GM18499 (cell line): ENCODE data around the gene BEAN1.

ENCODE experiments used
- ATAC-seq: cut with Tn5 transposase; IDR thresholded peaks from one replicate; pipeline ENCODE4 v1.9.1; 2021; ENCODE audit warnings: moderate number of reproducible peaks; ENCODE audit not compliant: insufficient read depth, unreplicated experiment

BEAN1 gene

DNA sequence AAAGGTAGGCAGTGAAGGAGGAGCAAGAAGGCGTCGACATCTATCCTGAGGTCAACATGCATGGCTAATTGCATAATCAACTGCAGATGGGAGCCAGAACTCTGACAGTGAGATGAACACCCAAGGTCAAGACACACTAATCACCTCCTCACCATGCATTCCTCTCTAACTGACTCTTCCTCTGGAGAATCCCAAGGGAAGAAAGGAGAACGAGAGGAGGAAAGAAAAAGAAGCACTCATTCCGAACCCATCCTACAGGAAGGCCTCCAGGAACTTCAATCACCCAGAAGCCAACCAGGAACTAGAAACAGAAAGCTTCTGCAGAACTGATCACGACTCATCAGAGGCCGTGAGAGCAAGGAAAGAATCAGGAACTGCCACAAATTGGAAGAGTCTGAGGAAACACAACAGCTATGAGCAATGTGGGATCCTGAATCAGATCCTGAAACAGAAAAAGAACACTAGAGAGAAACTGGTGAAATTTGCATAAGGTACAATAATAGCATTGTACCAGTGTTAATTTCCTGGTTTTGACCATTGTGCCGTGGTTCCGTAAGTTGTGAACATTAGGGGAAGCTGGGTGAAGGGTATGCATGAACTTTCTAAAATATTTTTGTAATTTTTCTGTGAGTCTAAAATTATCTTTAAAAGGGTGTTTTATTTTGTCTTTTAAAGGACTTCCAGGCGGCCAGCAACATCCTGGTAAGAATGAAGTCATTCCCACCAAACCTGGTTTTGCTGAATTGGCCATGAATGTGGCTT lies 10.0 kb upstream of the BEAN1 start:
- no peak for ATAC-seq

DNA sequence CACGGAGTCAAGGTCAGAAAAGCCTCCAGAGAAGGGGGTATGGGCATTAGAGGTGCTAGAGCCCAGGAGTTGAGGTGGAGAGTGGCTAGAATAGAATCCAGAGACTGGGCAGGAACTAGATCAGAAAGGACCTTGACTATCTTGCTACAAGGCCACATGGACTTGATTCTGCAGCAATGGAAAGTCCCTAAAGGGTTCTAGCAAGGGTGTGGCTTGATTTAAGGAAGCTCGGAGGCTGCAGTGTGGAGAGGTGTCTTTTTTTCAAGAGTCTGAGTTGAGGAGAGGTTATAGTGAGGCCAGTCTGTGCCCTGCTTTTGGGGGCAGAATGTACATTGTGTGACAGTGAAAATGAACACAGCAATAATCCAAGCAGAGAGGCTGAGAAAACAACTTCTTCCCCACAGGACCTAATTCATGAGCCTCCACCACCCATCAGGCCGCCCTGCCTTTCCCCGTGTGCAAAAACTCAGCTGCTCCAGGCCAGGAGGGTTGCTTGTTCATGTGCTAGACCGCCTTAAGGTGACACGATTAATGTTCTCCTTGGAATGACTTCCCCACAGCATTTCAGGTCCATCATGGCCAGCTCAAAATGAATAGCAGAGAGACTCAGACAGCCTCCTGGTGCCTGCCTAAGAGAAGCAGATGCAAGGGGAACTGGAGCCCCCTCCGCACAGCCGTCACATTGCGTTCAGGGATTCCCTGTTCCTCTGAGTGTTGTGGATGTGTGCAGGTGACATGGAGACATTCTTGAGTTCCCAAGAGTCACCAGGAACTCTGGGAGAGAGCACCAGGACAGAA lies 8.7 kb upstream of the BEAN1 start:
- ATAC-seq, result no peak

DNA sequence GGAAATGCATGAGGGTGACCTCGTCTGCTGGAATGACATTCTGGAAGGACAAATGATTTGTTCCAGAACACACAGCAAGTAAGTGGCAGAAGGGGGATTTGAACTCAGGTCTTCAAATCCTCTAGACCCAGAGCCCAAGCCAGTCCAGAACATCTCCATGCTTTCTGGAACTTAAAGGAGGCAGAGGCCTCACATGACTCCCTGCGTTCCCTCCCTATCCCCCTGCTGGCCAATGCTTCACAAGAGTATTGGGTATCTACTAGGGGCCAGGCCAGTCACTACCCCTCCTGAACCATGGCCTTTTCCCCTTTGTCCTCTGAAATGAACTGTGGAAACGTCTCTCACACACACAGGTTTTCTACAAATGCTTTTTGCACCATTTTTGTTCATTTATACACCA lies 7.6 kb upstream of the BEAN1 start:
- no peak for ATAC-seq

DNA sequence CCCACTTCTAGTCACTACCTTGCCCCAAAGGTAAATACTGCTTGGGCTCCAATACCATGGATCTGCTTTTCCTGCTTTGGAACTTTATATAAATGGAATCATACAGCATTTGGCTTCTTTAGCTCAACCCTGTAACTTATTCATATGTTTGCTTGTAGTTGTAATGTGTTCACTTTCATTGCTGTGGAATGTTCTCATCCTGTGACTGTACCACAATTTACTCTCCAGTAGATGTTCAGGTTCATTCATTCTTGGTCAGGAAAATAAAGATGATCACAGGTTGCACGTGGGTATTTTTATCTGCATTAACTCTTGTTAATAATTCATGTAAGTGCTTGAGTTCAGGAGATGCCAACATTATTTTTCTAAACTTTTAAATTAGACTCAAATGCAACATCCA lies 6.7 kb upstream of the BEAN1 start:
- no peak for ATAC-seq

DNA sequence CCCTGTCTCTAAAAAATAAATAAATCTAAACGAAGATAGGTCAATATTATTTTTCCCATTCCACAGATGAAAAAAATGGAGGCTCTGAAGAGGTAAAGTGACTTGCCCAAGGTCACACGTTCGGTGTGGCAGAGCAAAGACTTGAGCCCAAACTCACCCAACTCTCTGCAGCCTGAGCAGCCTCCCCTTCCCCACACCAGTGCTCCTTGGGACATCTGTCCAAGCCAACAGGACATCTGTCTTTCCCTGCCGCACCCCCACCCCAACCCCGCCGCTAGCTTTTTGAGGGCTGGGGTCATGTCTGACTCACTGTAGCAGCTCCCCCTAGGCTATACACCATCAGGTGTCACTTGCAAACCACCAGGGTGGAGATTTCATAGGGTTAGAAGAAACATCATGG lies 5.2 kb upstream of the BEAN1 start:
- ATAC-seq, result no peak

- ATAC-seq, result no peak
Observed at GRCh38 chr16:66422366-66422765, 4.7 kb upstream of the BEAN1 start.

DNA sequence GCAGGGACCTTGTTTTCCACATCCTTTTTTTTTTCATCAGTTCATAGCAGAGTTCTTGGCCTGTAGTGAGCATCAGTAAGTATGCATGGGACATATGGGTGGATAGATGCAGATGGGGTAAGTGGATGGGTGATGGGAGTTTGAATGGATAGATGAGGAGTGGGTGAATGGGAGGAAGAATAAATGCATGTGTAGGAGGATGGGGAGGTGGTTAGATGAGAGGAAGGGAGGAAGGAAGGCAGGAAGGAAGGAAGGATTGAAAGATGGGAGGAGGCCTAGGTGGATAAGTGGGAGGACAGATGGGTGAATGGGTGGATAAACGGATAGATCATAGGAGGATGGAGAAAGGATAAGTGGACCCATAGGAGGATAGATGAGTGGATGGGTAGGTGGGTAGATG lies 3.9 kb upstream of the BEAN1 start:
- no peak for ATAC-seq

DNA sequence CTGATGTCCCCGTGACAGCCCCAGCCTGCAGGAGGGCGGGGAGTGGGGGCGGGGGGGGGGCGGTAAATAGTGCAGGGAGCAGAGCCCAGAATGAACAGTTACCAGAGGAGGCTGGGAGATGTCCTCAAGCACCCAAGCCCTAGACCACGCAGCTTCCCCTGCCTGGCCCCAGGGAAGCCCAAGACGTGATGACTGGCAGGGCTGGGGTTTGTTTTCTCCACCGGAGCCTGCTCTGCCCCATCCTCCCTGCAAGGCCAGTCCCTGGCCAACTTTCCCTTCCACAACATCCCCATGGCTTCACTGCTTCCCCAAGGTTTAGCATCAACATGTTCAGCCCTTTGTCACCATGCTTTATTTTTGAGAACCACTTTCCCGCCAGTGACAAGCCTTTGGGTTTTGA lies 1.4 kb upstream of the BEAN1 start:
- ATAC-seq, result no peak

DNA sequence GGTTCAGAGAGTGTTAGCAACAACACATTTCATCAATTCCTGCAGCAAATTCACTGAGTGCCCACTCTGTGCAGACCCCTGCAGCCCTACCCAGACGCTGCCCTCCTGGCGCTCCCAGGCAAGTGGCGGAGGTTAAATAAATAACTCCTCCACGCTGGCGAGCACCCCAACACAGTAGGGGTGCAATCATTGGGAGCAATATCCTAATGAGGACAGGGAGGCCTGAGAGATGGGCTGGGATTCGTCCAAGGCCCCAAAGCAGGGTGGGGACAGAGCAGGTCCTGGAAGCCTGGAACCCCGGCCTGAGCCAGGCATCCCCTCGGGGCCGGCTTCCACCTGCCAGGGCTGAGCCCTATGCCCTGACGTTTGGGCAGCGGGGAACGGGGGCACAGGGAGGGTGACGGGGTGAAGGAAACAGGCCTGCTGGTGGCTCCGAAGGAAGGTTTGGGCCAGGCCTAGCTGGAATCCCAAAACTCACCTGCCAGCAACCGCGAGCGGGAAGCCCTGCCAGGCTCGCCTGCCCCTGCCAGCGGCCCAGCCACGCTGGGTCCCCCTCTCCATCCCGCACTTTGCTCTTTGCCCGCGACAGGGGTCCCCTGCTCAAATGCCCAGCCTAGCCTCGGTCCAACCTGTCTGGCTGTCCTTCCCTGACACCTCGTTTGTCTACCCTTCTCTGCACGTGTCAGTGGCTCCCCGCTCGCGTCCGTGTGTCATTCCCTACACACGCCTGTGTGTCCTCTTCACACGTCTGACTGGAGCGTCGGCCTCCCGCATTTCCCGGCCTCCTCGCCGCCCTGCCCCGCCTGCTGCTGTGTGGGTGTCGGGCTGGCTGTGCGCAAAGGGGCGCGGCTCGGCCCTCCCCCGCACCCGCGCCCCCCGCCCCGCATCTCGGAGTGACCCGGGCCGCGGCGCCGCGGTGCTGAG lies 721 bp upstream of the BEAN1 start:
- ATAC-seq, result no peak

- no peak for ATAC-seq
Observed at GRCh38 chr16:66427871-66428681, 981 bp downstream of the BEAN1 start.

- ATAC-seq, result no peak
Observed at GRCh38 chr16:66428682-66429251, 1.7 kb downstream of the BEAN1 start.

DNA sequence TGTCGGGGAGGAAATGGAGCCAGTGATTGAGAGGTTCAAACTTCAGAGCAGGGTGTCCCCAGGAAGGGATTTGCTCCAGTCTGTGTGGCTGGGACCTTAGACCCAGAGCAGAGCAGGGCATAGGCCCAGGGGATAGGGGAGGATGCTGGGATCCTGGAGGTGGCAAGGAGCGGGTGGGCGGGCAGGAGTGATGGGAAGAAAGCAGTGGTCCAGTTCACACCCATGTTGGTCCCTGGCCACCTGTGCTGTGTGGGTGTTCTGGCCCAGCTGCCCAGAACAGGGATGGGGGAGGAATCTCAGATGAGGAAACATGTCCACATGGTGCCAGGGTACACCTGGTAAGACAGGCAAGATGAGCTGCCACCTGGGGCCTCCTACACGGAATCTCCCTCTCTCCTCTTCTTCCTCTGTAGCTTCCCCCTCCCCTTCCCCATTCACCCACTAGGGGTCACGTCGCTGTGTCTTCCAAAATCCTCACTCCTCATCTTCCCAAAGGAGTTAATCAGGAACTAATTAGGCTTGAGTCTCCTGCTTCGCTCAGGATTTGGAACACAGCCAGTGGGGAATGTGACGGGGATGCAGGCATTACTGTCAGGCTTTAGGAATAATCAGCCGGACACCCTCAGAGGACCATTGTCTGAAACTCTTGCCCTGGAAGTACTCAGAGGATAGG lies 2.3 kb downstream of the BEAN1 start:
- no peak for ATAC-seq

DNA sequence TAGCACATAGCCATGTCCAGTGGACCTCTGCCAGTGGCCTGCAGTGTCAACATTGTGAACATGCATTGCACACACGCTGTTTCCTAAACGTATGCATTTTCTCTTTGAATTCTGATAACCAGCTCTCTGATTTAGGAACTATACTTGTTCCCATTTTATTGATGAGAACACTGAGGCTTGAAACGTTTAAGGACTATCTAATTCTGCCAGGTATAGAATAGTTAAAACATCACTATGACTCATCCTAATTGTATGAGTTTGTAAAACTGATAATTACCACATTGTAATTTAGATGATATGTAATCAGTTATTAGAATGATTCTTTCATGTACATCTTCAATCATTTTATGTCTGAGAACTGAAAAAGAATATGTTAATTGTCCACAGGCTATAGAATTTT lies 3.1 kb downstream of the BEAN1 start:
- no peak for ATAC-seq

- no peak for ATAC-seq
Observed at GRCh38 chr16:66431760-66432159, 4.7 kb downstream of the BEAN1 start.

GRCh38 chr16:66432429-66432828 lies 5.3 kb downstream of the BEAN1 start:
- ATAC-seq, result no peak

- ATAC-seq, result no peak
Observed at GRCh38 chr16:66434619-66435430, 7.7 kb downstream of the BEAN1 start.

- ATAC-seq, result no peak
Observed at GRCh38 chr16:66435896-66436295, 8.8 kb downstream of the BEAN1 start.

DNA sequence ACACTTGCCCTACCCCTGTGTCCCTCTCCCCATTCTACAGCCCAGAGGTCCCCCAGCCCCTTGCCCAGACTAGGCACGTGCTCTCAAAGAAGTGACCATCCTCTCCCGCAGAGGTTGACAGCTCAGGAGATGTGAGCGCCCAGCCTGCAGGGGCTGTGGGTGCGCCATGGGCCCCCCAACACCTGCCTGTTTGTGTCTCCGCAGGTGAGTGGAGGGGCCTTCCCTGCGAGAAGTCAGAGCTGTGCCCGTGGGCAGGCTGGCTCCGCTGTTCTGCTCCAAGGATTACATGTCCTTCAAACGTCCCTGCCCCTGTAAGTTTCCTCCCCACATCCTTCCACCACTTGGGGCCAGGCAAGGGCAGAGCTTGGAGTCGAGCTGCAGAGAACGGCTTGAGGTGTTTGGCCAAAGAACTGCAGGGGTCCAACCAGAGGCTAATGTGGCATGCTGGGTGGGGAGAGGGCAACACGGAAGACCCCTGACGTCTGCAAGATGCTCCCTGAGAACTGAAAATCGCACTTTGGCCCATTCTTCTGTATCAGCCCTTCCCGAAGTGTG lies 10.4 kb downstream of the BEAN1 start:
- ATAC-seq, result no peak
